Stomach (tissue), 4 donors: Measurements from ENCODE around the gene CBX8.

Experiments used
- POLR2AphosphoS5 ChIP-seq, 3 donors: sonication (generic); formaldehyde crosslinking; IDR thresholded peaks; one replicate each; pipeline ENCODE4 v1.6.1; 2016; ENCODE audit warnings: antibody characterized with exemption in 3 of 3
- TF ChIP-seq, protein P1 (sequence below), 7 experiments: fragments of 450-650 bp in 4 of 7; fragments of 200-600 bp in 3 of 7; sonication (generic) in 3 of 7; IDR thresholded peaks; one replicate each; pipeline ENCODE4 v1.5.1; 2016 to 2019; ENCODE audit warnings: antibody characterized with exemption in 7 of 7, control low read depth in 2 of 7, mild to moderate bottlenecking in 1 of 7

GRCh38 chr17:79752175-79752574 lies 44.7 kb downstream of the CBX8 start:
- TF ChIP-seq, protein P1, sequence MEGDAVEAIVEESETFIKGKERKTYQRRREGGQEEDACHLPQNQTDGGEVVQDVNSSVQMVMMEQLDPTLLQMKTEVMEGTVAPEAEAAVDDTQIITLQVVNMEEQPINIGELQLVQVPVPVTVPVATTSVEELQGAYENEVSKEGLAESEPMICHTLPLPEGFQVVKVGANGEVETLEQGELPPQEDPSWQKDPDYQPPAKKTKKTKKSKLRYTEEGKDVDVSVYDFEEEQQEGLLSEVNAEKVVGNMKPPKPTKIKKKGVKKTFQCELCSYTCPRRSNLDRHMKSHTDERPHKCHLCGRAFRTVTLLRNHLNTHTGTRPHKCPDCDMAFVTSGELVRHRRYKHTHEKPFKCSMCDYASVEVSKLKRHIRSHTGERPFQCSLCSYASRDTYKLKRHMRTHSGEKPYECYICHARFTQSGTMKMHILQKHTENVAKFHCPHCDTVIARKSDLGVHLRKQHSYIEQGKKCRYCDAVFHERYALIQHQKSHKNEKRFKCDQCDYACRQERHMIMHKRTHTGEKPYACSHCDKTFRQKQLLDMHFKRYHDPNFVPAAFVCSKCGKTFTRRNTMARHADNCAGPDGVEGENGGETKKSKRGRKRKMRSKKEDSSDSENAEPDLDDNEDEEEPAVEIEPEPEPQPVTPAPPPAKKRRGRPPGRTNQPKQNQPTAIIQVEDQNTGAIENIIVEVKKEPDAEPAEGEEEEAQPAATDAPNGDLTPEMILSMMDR (IDR thresholded peaks at IDR 0.05) = no peak
- TF ChIP-seq POLR2AphosphoS5 (IDR thresholded peaks at IDR 0.05) = no peak
